Activated naive CD4-positive, alpha-beta T cell treated with anti-CD3 and anti-CD28 coated beads, Interleukin-2, amount 50 U/mL, for 72 hours (primary cell): Measurements from ENCODE around the gene CEP70. TPM values are rescaled to one million over a fixed set of nuclear protein-coding genes. Genes with fewer than 3 reads are reported as not detected.
"Not testable (repeated sequence)": the region's sequence is repeated elsewhere in the genome, so short reads cannot be mapped to it uniquely, and the experiment has no call there.

Experiments
- ATAC-seq, 2 donors: fragments of 150-1000 bp; cut with Tn5 transposase; 2 replicates each; pipeline ENCODE4 v1.10.0; 2021; ENCODE audit warnings: mild to moderate bottlenecking in 2 of 2, moderate library complexity in 2 of 2
- DNase-seq, 2 donors: peaks; one replicate each; pipeline ENCODE4 v3.0.0; 2021 to 2022; ENCODE audit warnings: low spot score in 2 of 2
- H3K27ac Mint-ChIP-seq, 2 donors: one replicate each; pipeline ENCODE4 v1.8.0; 2022; ENCODE audit warnings: mild to moderate bottlenecking in 2 of 2, mixed read lengths in 2 of 2
- H3K36me3 Mint-ChIP-seq, 2 donors: one replicate each; pipeline ENCODE4 v1.8.0; 2022; ENCODE audit warnings: mixed read lengths in 2 of 2
- H3K9me3 Mint-ChIP-seq, 2 donors: one replicate each; pipeline ENCODE4 v1.8.0; 2022; ENCODE audit warnings: mixed read lengths in 2 of 2
- total RNA-seq, 2 donors: library from RNA; stranded (reverse); gene quantifications; one replicate each; pipeline ENCODE4 v1.2.3, GENCODE V29; 2022

CEP70 gene
- total RNA-seq, 2 donors from 2014 or later: 13.4 to 41.6 TPM

DNA sequence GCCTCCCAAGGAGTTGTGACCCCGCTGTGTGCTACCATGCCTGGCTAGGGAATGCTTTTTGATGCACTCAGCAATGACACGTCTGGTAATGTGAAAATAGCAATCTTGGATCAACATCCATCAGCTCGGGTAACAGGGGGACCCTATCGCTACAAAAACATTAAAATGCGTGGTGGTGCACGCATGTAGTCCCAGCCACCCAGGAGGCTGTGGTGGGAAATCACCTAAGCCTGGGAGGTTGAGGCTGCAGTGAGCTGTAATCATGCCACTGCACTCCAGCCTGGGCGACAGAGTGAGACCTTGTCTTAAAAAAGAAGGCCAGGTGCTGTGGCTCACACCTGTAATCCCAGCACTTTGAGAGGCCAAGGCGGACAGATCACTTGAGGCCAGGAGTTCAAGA is 140.1 kb downstream of the CEP70 start:
- DNase-seq, ATAC-seq, H3K36me3 Mint-ChIP-seq, H3K27ac Mint-ChIP-seq, H3K9me3 Mint-ChIP-seq: not testable (repeated sequence)

DNA sequence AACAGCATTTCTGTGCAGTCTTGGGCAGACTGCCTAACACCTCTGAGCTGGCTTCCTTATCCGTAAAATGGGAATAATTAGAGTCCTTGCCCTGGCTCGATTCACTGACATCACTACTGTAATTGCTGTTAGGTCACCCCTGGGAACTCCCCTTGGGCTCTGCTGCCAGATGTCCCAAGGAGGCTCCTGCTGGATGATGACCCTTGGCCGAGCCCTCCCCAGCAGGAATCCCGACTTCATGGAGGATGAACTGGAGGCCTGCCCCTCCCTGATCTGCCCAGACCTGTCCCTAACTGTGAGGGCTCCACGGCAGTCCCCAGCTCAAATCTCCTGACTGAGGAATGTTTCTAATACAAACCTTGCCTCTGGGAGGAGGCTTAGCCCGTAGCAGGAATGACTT is 141.6 kb downstream of the CEP70 start:
- ATAC-seq (no peak), DNase-seq (no peak)
- Mint-ChIP-seq H3K9me3 (no peaks in the 10 kb centered on the region), H3K36me3 (no peaks in the 10 kb centered on the region), H3K27ac (no peak overlapping the region)

DNA sequence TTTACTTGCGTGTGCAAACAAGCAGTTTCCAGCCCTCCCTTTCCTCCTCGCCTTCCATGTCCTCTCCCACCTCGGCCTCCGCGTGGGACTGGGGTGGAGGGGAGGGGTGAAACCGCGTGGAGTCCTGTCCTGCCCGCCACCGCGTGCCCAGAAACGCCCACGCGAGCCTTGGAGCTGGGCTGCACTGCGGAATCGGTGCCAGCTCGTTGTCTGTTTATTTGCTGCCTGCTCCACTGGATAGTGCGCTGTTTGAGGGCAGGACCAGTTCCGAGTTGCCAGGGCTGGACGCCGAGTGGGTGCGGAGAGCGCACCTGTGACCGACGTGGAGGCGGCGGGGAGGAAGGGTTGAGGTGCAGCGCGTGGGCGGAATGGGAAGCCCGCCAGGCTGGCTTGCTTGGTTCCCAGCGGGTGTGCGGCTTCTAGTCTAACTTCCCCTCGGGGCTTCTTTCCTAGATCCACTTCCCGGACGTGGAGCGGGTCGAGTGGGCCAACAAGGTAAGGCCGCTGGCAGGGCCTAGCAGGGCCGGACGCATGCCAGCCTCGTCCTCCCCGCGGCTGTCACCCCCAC is 142.4 kb downstream of the CEP70 start:
- Mint-ChIP-seq H3K36me3 (no peaks in the 10 kb centered on the region), H3K27ac (no peak overlapping the region), H3K9me3 (no peaks in the 10 kb centered on the region)
- no peak for ATAC-seq
- DNase-seq: no peak

DNA sequence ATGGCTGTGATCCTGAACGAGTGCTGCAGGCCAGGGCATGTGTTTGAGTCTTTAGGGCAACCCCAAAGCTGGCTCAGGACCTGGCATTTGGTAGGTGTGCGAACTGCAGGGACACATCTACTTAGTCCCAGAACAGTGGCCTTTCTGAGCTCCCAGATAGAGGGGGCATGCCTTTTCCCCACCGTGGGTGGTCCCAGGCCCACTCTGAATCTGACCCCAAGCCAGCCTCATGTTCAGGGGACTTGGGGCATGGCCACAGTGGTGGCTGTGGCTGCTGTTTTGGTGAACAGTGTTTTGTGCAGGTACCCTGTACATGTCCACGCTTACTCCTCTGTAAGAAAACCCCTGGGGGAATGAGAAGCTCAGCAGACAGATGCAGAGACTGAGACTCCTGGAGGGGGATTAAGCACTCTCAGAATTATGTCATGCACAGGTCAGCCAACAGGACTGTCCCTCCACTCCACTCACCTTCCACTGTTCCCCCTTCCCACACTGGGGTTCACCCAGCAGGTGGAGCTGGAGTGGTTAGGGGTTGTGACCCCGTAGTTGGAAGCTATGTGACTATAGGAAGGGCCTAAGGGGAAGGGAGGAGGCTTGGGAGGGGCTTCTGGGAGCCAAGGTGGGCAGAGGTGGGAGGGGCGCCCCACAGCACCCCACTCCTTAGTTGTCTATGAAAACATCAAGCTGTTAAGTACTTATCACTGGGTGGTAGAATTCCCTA is 143.2 kb downstream of the CEP70 start:
- Mint-ChIP-seq H3K27ac (no peak overlapping the region), H3K9me3 (no peaks in the 10 kb centered on the region), H3K36me3 (no peaks in the 10 kb centered on the region)
- DNase-seq (no peak), ATAC-seq (no peak)

DNA sequence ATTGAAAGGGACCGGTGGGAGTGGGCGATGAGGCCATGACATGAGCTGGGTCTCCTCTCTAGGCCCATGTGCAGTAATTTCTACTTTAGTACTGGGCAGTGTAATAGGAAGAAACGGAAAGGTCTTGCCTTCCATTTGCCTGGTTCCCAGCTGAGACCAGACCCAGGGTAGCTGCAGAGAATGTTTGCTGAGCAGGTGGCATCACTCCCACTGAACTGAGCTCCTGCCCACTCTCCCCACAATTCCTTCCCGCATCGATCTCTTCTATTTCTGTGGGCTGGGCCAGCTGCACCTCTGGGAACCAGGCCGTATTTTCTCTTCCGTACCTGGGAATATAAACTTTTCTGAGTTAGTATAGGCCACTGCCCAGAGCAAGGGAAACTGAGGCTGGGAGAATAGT is 143.9 kb downstream of the CEP70 start:
- Mint-ChIP-seq H3K36me3 (no peaks in the 10 kb centered on the region), H3K9me3 (no peaks in the 10 kb centered on the region), H3K27ac (no peak overlapping the region)
- DNase-seq (no peak), ATAC-seq (no peak)

DNA sequence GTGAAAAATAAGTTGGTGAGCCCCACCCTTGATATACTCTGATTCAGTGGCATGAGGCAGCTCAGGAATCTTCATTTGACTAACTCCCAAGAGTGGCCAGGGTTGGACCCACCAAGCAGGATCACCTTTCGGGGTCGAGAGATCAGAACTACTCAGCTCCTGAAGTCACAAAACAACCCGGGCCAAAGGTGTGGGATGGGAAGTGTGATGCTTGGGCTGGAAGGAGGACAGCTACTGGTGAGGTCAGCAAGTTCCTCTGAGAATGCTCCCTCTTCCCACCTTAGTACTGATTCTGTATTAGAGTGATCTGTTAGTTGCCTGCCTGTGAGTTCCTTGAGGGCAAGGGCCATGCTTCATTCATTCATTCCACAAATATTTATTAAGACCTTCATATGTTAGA is 144.6 kb downstream of the CEP70 start:
- Mint-ChIP-seq H3K9me3 (no peaks in the 10 kb centered on the region), H3K36me3 (no peaks in the 10 kb centered on the region)
- no peak for ATAC-seq

DNA sequence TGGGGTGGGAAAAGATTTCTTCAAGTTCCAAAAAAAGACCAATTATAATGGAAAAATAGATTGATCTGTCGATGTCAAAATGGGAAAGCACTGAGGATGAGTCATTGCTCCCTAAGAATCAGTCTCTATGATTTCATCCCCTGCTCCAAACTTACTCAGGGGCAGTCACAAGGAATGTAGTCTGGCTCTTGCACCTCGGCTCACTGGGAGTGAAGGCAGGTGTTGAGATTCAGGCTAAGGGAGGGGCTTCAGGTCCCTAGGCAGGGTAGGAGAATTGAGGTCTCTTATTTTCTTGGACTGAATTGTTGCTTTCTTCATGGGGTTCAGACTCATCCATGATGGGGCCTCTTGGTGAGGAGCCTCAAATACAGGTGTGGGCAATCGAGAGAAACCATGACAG is 145.4 kb downstream of the CEP70 start:
- no peak overlapping the region for H3K27ac Mint-ChIP-seq
- H3K36me3 Mint-ChIP-seq: no peaks in the 10 kb centered on the region
- ATAC-seq (no peak), DNase-seq (no peak)
- no peaks in the 10 kb centered on the region for H3K9me3 Mint-ChIP-seq

More for the DNA sequence above, 144.6 kb downstream of the CEP70 start:
- no peak for DNase-seq
- H3K27ac Mint-ChIP-seq: no peak overlapping the region

DNA sequence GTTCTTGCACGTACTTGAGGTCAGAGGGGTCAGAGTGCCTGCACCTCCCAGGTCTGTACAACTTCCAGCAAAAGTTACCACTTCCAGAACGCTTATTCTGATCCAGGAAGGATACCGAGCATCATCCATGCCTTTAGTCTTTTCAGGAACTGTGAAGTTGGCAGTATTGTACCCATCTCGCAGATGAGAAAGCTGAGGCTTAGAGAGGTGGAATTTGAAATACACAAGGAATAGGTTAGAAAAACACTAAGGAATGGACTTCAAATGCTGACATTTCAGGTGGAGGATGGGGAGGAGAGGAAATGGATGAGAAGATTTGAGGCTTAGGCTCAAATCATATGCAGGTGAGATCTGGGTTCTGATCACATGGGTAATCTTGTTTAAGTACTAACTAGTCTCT is 148.4 kb downstream of the CEP70 start:
- DNase-seq: no peak
- Mint-ChIP-seq H3K27ac (no peak overlapping the region), H3K36me3 (no peaks in the 10 kb centered on the region), H3K9me3 (no peaks in the 10 kb centered on the region)
- no peak for ATAC-seq

DNA sequence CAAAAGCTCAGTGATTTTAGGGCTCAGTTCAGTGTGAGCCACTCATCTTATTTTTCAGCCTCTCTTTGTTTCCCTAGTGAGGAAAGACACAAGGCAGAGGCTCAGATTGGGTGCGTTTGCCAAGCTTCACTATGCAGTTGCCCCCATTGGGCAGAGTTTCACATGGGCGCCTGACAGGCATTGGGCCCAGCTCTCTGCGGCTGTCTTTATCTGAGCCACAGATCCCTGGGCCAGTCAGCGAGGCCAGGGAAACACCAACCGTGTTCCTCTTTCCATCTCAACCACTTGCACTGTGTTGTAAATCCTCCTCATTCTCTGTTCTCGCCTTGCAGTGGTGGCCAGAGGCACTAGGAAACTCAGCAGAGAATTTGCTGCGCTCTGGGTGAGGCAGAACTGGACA is 148.8 kb downstream of the CEP70 start:
- no peak overlapping the region for H3K27ac Mint-ChIP-seq

More for the DNA sequence above, 148.8 kb downstream of the CEP70 start:
- no peaks in the 10 kb centered on the region for H3K36me3 Mint-ChIP-seq
- DNase-seq: no peak
- no peak for ATAC-seq
- no peaks in the 10 kb centered on the region for H3K9me3 Mint-ChIP-seq

Other genes starting within 250 kb of the CEP70 start
- 1 to 10 TPM in 1 of 2 donors, not detected in 1; 1.5 TPM for gene MRAS, start 245.7 kb downstream of the CEP70 start, total RNA-seq
- under 1 TPM; 0.14 to 0.35 TPM for gene ESYT3, start 159.6 kb downstream of the CEP70 start, total RNA-seq
- gene FAIM, start 14.5 kb upstream of the CEP70 start, total RNA-seq: 1 to 10 TPM; 2.1 to 2.2 TPM
- gene PIK3CB, start 240.7 kb upstream of the CEP70 start, total RNA-seq: 10 to 100 TPM; 18.8 to 21.7 TPM